HCT116 (cell line): ENCODE measurements around the gene CHODL. TPM values are rescaled to one million over a fixed set of nuclear protein-coding genes. Genes with fewer than 3 reads are reported as not detected.

Source experiments
- ATAC-seq: fragments of 200-7000 bp; cut with Tn5 transposase; 2 replicates; pipeline ENCODE4 v1.9.1; 2020; ENCODE audit warnings: mild to moderate bottlenecking, moderate library complexity
- BruUV-seq: library from RNA; stranded (reverse); fragments of 400-500 nt; replicated peaks from 2 replicates; lab custom pipeline; 2021; lab: Mats Ljungman, UMichigan
- CTCF ChIA-PET: fragments of 300-600 bp; sonication (Branson Sonifier 250); formaldehyde crosslinking; loops from one replicate; lab custom pipeline; 2021; ENCODE audit warnings: antibody characterized with exemption; lab: Charles Lee
- POLR2A ChIA-PET: fragments of 300-600, 350-600 bp; sonication (Branson Sonifier 250); formaldehyde crosslinking; loops from one replicate; lab custom pipeline; 2021; ENCODE audit warnings: antibody characterized with exemption; lab: Charles Lee
- RAD21 ChIA-PET, 2 experiments: fragments of 300-600 bp; sonication (Branson Sonifier 250); formaldehyde crosslinking; loops; one replicate each; lab custom pipeline; 2023; ENCODE audit warnings: low total read pairs in 2 of 2; ENCODE audit not compliant: uncharacterized antibody in 2 of 2, unreplicated experiment in 2 of 2, low non-redundant PET in 1 of 2; lab: Charles Lee
- DNase-seq: peaks from one replicate; pipeline ENCODE4 v3.0.0-alpha.2; 2010; ENCODE audit warnings: low read depth, low spot score
- H2AFZ ChIP-seq: fragments of 200-600 bp; shearing (Covaris generic), sonication (generic); 2 replicates; pipeline ENCODE4 v1.6.1; 2017; ENCODE audit warnings: low read depth, mixed run types, mixed read lengths, antibody characterized with exemption, low read length; ENCODE audit not compliant: poor library complexity, severe bottlenecking
- H3K27ac ChIP-seq: 2 replicates; pipeline ENCODE4 v1.5.1; 2012; ENCODE audit warnings: low read depth, low read length
- H3K27me3 ChIP-seq: fragments of 200-600 bp; sonication (generic); 2 replicates; pipeline ENCODE4 v1.6.1; 2016; ENCODE audit warnings: mixed run types, low read length, mixed read lengths; ENCODE audit not compliant: insufficient read depth
- H3K36me3 ChIP-seq, 2 experiments: fragments of 200-500 bp in 1 of 2; fragments of 200-600 bp in 1 of 2; sonication (Bioruptor generic) in 1 of 2; sonication (generic) in 1 of 2; 2 replicates each; pipeline versions ENCODE4 v1.5.1 to v1.6.1; 2014 to 2016; ENCODE audit warnings: low read length in 2 of 2, inconsistent platforms in 1 of 2, mixed read lengths in 1 of 2, mixed run types in 1 of 2; ENCODE audit not compliant: insufficient read depth in 2 of 2, control insufficient read depth in 1 of 2
- H3K4me1 ChIP-seq, 2 experiments: fragments of 200-600 bp in 1 of 2; sonication (generic) in 1 of 2; 2 replicates each; pipeline versions ENCODE4 v1.5.1 to v1.6.1; 2012 to 2017; ENCODE audit warnings: low read length in 2 of 2, inconsistent platforms in 1 of 2, mild to moderate bottlenecking in 1 of 2, mixed read lengths in 1 of 2, mixed run types in 1 of 2, moderate library complexity in 1 of 2; ENCODE audit not compliant: insufficient read depth in 2 of 2, control insufficient read depth in 1 of 2
- H3K4me2 ChIP-seq: fragments of 200-600 bp; sonication (generic); 2 replicates; pipeline ENCODE4 v1.6.1; 2017; ENCODE audit warnings: mixed run types, low read length, mixed read lengths
- H3K4me3 ChIP-seq, 2 experiments: fragments of 200-600 bp in 1 of 2; sonication (generic) in 1 of 2; replicated peaks in 1 of 2; 2 replicates each; pipeline ENCODE4 v1.5.1; 2011 to 2016; ENCODE audit warnings: low read length in 2 of 2, control low read depth in 1 of 2, low read depth in 1 of 2, mild to moderate bottlenecking in 1 of 2, mixed read lengths in 1 of 2, mixed run types in 1 of 2
- H3K79me2 ChIP-seq: fragments of 200-600 bp; sonication (generic); 2 replicates; pipeline ENCODE4 v1.6.1; 2017; ENCODE audit warnings: mild to moderate bottlenecking, mixed run types, low read length, moderate library complexity, mixed read lengths; ENCODE audit not compliant: insufficient read depth
- H3K9ac ChIP-seq: fragments of 200-600 bp; sonication (generic); 2 replicates; pipeline ENCODE4 v1.6.1; 2016; ENCODE audit warnings: low read length, mixed read lengths
- H3K9me2 ChIP-seq: fragments of 200-600 bp; sonication (generic), shearing (Covaris generic); 2 replicates; pipeline ENCODE4 v1.6.1; 2017; ENCODE audit warnings: mixed run types, mild to moderate bottlenecking, moderate library complexity; ENCODE audit not compliant: insufficient read depth
- H3K9me3 ChIP-seq, 2 experiments: fragments of 200-500 bp in 1 of 2; fragments of 200-600 bp in 1 of 2; sonication (Bioruptor generic) in 1 of 2; sonication (generic) in 1 of 2; 2 replicates each; pipeline ENCODE4 v1.6.1; 2014 to 2017; ENCODE audit warnings: low read length in 2 of 2, mixed read lengths in 2 of 2, inconsistent platforms in 1 of 2, low read depth in 1 of 2, mild to moderate bottlenecking in 1 of 2, mixed run types in 1 of 2, moderate library complexity in 1 of 2; ENCODE audit not compliant: control insufficient read depth in 1 of 2, insufficient read depth in 1 of 2
- H4K20me1 ChIP-seq: fragments of 200-600 bp; sonication (generic), shearing (Covaris generic); 2 replicates; pipeline ENCODE4 v1.6.1; 2017; ENCODE audit warnings: mixed run types, mild to moderate bottlenecking, moderate library complexity; ENCODE audit not compliant: insufficient read depth
- CBX3 ChIP-seq: IDR thresholded peaks from 2 replicates; pipeline ENCODE4 v1.6.1; 2012; ENCODE audit warnings: low read depth
- CEBPB ChIP-seq: IDR thresholded peaks from 2 replicates; pipeline ENCODE4 v1.6.1; 2012; ENCODE audit warnings: low read depth
- CTCF ChIP-seq, 3 experiments: fragments of 200-600 bp in 1 of 3; sonication (generic) in 1 of 3; IDR thresholded peaks in 2 of 3; conservative IDR thresholded peaks in 1 of 3; 2 replicates each; pipeline ENCODE4 v1.5.1; 2012 to 2017; ENCODE audit warnings: low read depth in 2 of 3, low read length in 2 of 3, antibody characterized with exemption in 1 of 3, borderline replicate concordance in 1 of 3, control low read depth in 1 of 3, mild to moderate bottlenecking in 1 of 3, mixed read lengths in 1 of 3, mixed run types in 1 of 3, moderate library complexity in 1 of 3; ENCODE audit not compliant: insufficient read depth in 1 of 3
- ELF1 ChIP-seq: IDR thresholded peaks from 2 replicates; pipeline ENCODE4 v1.6.1; 2012; ENCODE audit warnings: low read depth, borderline replicate concordance
- EZH2 ChIP-seq: fragments of 200-600 bp; sonication (generic); IDR thresholded peaks from 2 replicates; pipeline ENCODE4 v1.6.1; 2017; ENCODE audit warnings: antibody characterized with exemption, mixed run types
- EZH2phosphoT487 ChIP-seq: fragments of 200-600 bp; IDR thresholded peaks from 2 replicates; pipeline ENCODE4 v1.6.1; 2018; ENCODE audit warnings: antibody characterized with exemption, borderline replicate concordance
- FOSL1 ChIP-seq: IDR thresholded peaks from 2 replicates; pipeline ENCODE4 v1.6.1; 2012; ENCODE audit warnings: low read depth
- POLR2AphosphoS5 ChIP-seq: IDR thresholded peaks from 2 replicates; pipeline ENCODE4 v1.6.1; 2011; ENCODE audit warnings: mild to moderate bottlenecking, low read depth, low read length, moderate library complexity
- REST ChIP-seq: IDR thresholded peaks from 2 replicates; pipeline ENCODE4 v1.6.1; 2012; ENCODE audit warnings: low read depth
- SIN3A ChIP-seq: IDR thresholded peaks from 2 replicates; pipeline ENCODE4 v1.6.1; 2012; ENCODE audit warnings: low read depth
- YY1 ChIP-seq: IDR thresholded peaks from 2 replicates; pipeline ENCODE4 v1.6.1; 2011; ENCODE audit warnings: low read length, low read depth, moderate library complexity, mild to moderate bottlenecking; ENCODE audit not compliant: insufficient replicate concordance; ENCODE audit errors: extremely low read depth
- ZBTB33 ChIP-seq: IDR thresholded peaks from 2 replicates; pipeline ENCODE4 v1.6.1; 2011; ENCODE audit warnings: mild to moderate bottlenecking, low read length, moderate library complexity; ENCODE audit not compliant: insufficient replicate concordance; ENCODE audit errors: extremely low read depth
- ZFX ChIP-seq: fragments of 450-650 bp; IDR thresholded peaks from 2 replicates; pipeline ENCODE4 v1.6.1; 2017
- intact Hi-C: fragments of 100-400 bp; cut with micrococcal nuclease; formaldehyde crosslinking; loops from 2 replicates; pipeline ENCODE4 v1.10.0; 2022
- total RNA-seq: library from RNA; stranded (reverse); gene quantifications from one replicate; pipeline ENCODE4 v1.2.1, GENCODE V29; 2021; ENCODE audit not compliant: unreplicated experiment

Gene CHODL
- total RNA-seq, 1 experiment from 2014 or later: not detected

GRCh38 chr21:18251065-18251464, 6.4 kb downstream of the CHODL start:
- intact Hi-C loops: no loop called here
- Histone ChIP-seq H4K20me1 (no peaks in the 10 kb centered on the region), H3K4me1 (no peaks in the 10 kb centered on the region), H3K9me2 (no peaks in the 10 kb centered on the region), H3K27me3 (no peaks in the 10 kb centered on the region), H3K27ac (no peak overlapping the region), H3K4me2 (no peak overlapping the region), H2AFZ (no peak overlapping the region), H3K9me3 (peaks cover 10 to 20% of the 10 kb centered on the region in 2 experiments), H3K9ac (no peak overlapping the region), H3K4me3 (no peak overlapping the region), H3K36me3 (no peaks in the 10 kb centered on the region), H3K79me2 (no peaks in the 10 kb centered on the region)
- ATAC-seq (no peak), DNase-seq (no peak)
- CTCF ChIA-PET: no interaction called here
- POLR2A ChIA-PET: no interaction called here
- no TSS peak for BruUV-seq
- RAD21 ChIA-PET: no interaction called here
- TF ChIP-seq SIN3A (no peak), ZFX (no peak), EZH2 (no peak), CBX3 (no peak), ZBTB33 (no peak), EZH2phosphoT487 (no peak), ELF1 (no peak), CTCF (IDR thresholded peaks at IDR 0.05 in 2 of 3, conservative IDR thresholded peaks at IDR 0.05 in 1 of 3; ENCODE audit: borderline replicate concordance in 1 of 3, insufficient read depth in 1 of 3, low read depth in 2 of 3, low read length in 2 of 3) (no peak), FOSL1 (no peak), REST (no peak), CEBPB (no peak), YY1 (no peak), POLR2AphosphoS5 (no peak)
